ENCODE data around the gene GLIS1. TPM values are rescaled to one million over a fixed set of nuclear protein-coding genes. Genes with fewer than 3 reads are reported as not detected.
"Not testable (repeated sequence)": the region's sequence is repeated elsewhere in the genome, so short reads cannot be mapped to it uniquely, and the experiment has no call there.

The GLIS1 gene
- total and polyA plus RNA-seq, 9 donors: 0.04 to 0.42 (median 0.08) TPM; not detected in 3

- not testable (repeated sequence) for H3K4me3 ChIP-seq (ENCODE audit: low read length); H3K27ac ChIP-seq (ENCODE audit: low read length); H3K9me3 ChIP-seq (replicated peaks; ENCODE audit: control insufficient read depth, low read depth, low read length); H3K4me1 ChIP-seq (ENCODE audit: control insufficient read depth, insufficient read depth, low read length); H3K27me3 ChIP-seq (ENCODE audit: control insufficient read depth, insufficient read depth, low read length); H3K36me3 ChIP-seq (ENCODE audit: control insufficient read depth, insufficient read depth, low read length); DNase-seq
- 100% methylated on average over 1 of the region's 4 CpGs for WGBS (ENCODE audit: insufficient coverage)
Observed at GRCh38 chr1:53647915-53648314, 91.0 kb downstream of the GLIS1 start.

GRCh38 chr1:53646732-53647131 lies 92.2 kb downstream of the GLIS1 start:
- Histone ChIP-seq H3K36me3 (ENCODE audit: control insufficient read depth, insufficient read depth, low read length) (no peaks in the 10 kb centered on the region), H3K27ac (ENCODE audit: low read length) (no peak overlapping the region), H3K9me3 (replicated peaks; ENCODE audit: control insufficient read depth, low read depth, low read length) (no peaks in the 10 kb centered on the region), H3K4me3 (ENCODE audit: low read length) (no peak overlapping the region), H3K4me1 (ENCODE audit: control insufficient read depth, insufficient read depth, low read length) (no peaks in the 10 kb centered on the region), H3K27me3 (ENCODE audit: control insufficient read depth, insufficient read depth, low read length) (peaks cover 3% of the 10 kb centered on the region)
- no peak for DNase-seq

GRCh38 chr1:53645690-53646078 lies 93.3 kb downstream of the GLIS1 start:
- Histone ChIP-seq H3K9me3 (replicated peaks; ENCODE audit: control insufficient read depth, low read depth, low read length) (no peaks in the 10 kb centered on the region), H3K27ac (ENCODE audit: low read length) (no peak overlapping the region), H3K27me3 (ENCODE audit: control insufficient read depth, insufficient read depth, low read length) (peaks cover 3% of the 10 kb centered on the region), H3K36me3 (ENCODE audit: control insufficient read depth, insufficient read depth, low read length) (no peaks in the 10 kb centered on the region), H3K4me3 (ENCODE audit: low read length) (no peak overlapping the region), H3K4me1 (ENCODE audit: control insufficient read depth, insufficient read depth, low read length) (no peaks in the 10 kb centered on the region)
- WGBS (ENCODE audit: insufficient coverage): no CpG with 5 or more reads among the region's 1 CpG
- DNase-seq: no peak

- DNase-seq: no peak
- no peak overlapping the region for H3K4me3 ChIP-seq (ENCODE audit: low read length)
- H3K27me3 ChIP-seq (ENCODE audit: control insufficient read depth, insufficient read depth, low read length): peaks cover 3% of the 10 kb centered on the region
- H3K9me3 ChIP-seq (replicated peaks; ENCODE audit: control insufficient read depth, low read depth, low read length): no peaks in the 10 kb centered on the region
- no peaks in the 10 kb centered on the region for H3K36me3 ChIP-seq (ENCODE audit: control insufficient read depth, insufficient read depth, low read length)
- H3K4me1 ChIP-seq (ENCODE audit: control insufficient read depth, insufficient read depth, low read length): no peaks in the 10 kb centered on the region
- 65% methylated on average over 9 of the region's 14 CpGs for WGBS (ENCODE audit: insufficient coverage)
- H3K27ac ChIP-seq (ENCODE audit: low read length): no peak overlapping the region
Observed at GRCh38 chr1:53644909-53645689, 93.9 kb downstream of the GLIS1 start.

- Histone ChIP-seq H3K4me3 (ENCODE audit: low read length) (no peak overlapping the region), H3K4me1 (ENCODE audit: control insufficient read depth, insufficient read depth, low read length) (no peaks in the 10 kb centered on the region), H3K36me3 (ENCODE audit: control insufficient read depth, insufficient read depth, low read length) (no peaks in the 10 kb centered on the region), H3K27me3 (ENCODE audit: control insufficient read depth, insufficient read depth, low read length) (peaks cover 3% of the 10 kb centered on the region), H3K9me3 (replicated peaks; ENCODE audit: control insufficient read depth, low read depth, low read length) (no peaks in the 10 kb centered on the region), H3K27ac (ENCODE audit: low read length) (no peak overlapping the region)
- WGBS (ENCODE audit: insufficient coverage): 51% methylated on average over 4 of the region's 7 CpGs
- DNase-seq: no peak
Observed at GRCh38 chr1:53644496-53644895, 94.5 kb downstream of the GLIS1 start.

GRCh38 chr1:53643881-53644390 lies 95.0 kb downstream of the GLIS1 start:
- H3K27ac ChIP-seq (ENCODE audit: low read length): no peak overlapping the region
- WGBS (ENCODE audit: insufficient coverage): 54% methylated on average over 3 of the region's 4 CpGs
- H3K36me3 ChIP-seq (ENCODE audit: control insufficient read depth, insufficient read depth, low read length): no peaks in the 10 kb centered on the region
- no peak for DNase-seq
- no peaks in the 10 kb centered on the region for H3K4me1 ChIP-seq (ENCODE audit: control insufficient read depth, insufficient read depth, low read length)
- no peak overlapping the region for H3K4me3 ChIP-seq (ENCODE audit: low read length)
- H3K27me3 ChIP-seq (ENCODE audit: control insufficient read depth, insufficient read depth, low read length): peaks cover 3% of the 10 kb centered on the region
- H3K9me3 ChIP-seq (replicated peaks; ENCODE audit: control insufficient read depth, low read depth, low read length): no peaks in the 10 kb centered on the region

- Histone ChIP-seq H3K4me3 (ENCODE audit: low read length) (no peak overlapping the region), H3K9me3 (replicated peaks; ENCODE audit: control insufficient read depth, low read depth, low read length) (no peaks in the 10 kb centered on the region), H3K4me1 (ENCODE audit: control insufficient read depth, insufficient read depth, low read length) (no peaks in the 10 kb centered on the region), H3K27me3 (ENCODE audit: control insufficient read depth, insufficient read depth, low read length) (peaks cover 4% of the 10 kb centered on the region), H3K36me3 (ENCODE audit: control insufficient read depth, insufficient read depth, low read length) (no peaks in the 10 kb centered on the region), H3K27ac (ENCODE audit: low read length) (no peak overlapping the region)
- DNase-seq: no peak
- 59% methylated on average over 8 of the region's 17 CpGs for WGBS (ENCODE audit: insufficient coverage)
Observed at GRCh38 chr1:53643041-53643880, 95.7 kb downstream of the GLIS1 start.

- WGBS (ENCODE audit: insufficient coverage): 63% methylated on average over 4 of the region's 6 CpGs
- H3K9me3 ChIP-seq (replicated peaks; ENCODE audit: control insufficient read depth, low read depth, low read length): no peaks in the 10 kb centered on the region
- peaks cover 5% of the 10 kb centered on the region for H3K27me3 ChIP-seq (ENCODE audit: control insufficient read depth, insufficient read depth, low read length)
- no peak for DNase-seq
- H3K4me1 ChIP-seq (ENCODE audit: control insufficient read depth, insufficient read depth, low read length): no peaks in the 10 kb centered on the region
- H3K27ac ChIP-seq (ENCODE audit: low read length): no peak overlapping the region
- H3K4me3 ChIP-seq (ENCODE audit: low read length): no peak overlapping the region
- no peaks in the 10 kb centered on the region for H3K36me3 ChIP-seq (ENCODE audit: control insufficient read depth, insufficient read depth, low read length)
Observed at GRCh38 chr1:53642607-53643006, 96.4 kb downstream of the GLIS1 start.

GRCh38 chr1:53642215-53642555 lies 96.8 kb downstream of the GLIS1 start:
- 100% methylated on average over 1 of the region's 7 CpGs for WGBS (ENCODE audit: insufficient coverage)
- Histone ChIP-seq H3K4me1 (ENCODE audit: control insufficient read depth, insufficient read depth, low read length) (no peaks in the 10 kb centered on the region), H3K27me3 (ENCODE audit: control insufficient read depth, insufficient read depth, low read length) (peaks cover 5% of the 10 kb centered on the region), H3K4me3 (ENCODE audit: low read length) (no peak overlapping the region), H3K27ac (ENCODE audit: low read length) (no peak overlapping the region), H3K9me3 (replicated peaks; ENCODE audit: control insufficient read depth, low read depth, low read length) (no peaks in the 10 kb centered on the region), H3K36me3 (ENCODE audit: control insufficient read depth, insufficient read depth, low read length) (no peaks in the 10 kb centered on the region)
- DNase-seq: no peak

- Histone ChIP-seq H3K27me3 (ENCODE audit: control insufficient read depth, insufficient read depth, low read length) (peaks cover 9% of the 10 kb centered on the region), H3K9me3 (replicated peaks; ENCODE audit: control insufficient read depth, low read depth, low read length) (no peaks in the 10 kb centered on the region), H3K4me3 (ENCODE audit: low read length) (no peak overlapping the region), H3K36me3 (ENCODE audit: control insufficient read depth, insufficient read depth, low read length) (no peaks in the 10 kb centered on the region), H3K27ac (ENCODE audit: low read length) (no peak overlapping the region), H3K4me1 (ENCODE audit: control insufficient read depth, insufficient read depth, low read length) (no peaks in the 10 kb centered on the region)
- DNase-seq: no peak
- WGBS (ENCODE audit: insufficient coverage): 58% methylated on average over 4 of the region's 9 CpGs
Observed at GRCh38 chr1:53641481-53642214, 97.3 kb downstream of the GLIS1 start.
